IMR-90 (cell line): ENCODE data around the gene RTKN. TPM values are rescaled to one million over a fixed set of nuclear protein-coding genes. Genes with fewer than 3 reads are reported as not detected.

ENCODE experiments used
- ATAC-seq: fragments of 200-7000 bp; cut with Tn5 transposase; 2 replicates; pipeline ENCODE4 v1.9.1; 2020; ENCODE audit warnings: low read depth, mild to moderate bottlenecking, moderate library complexity
- BruUV-seq: library from RNA; stranded (reverse); fragments of 400-500 nt; replicated peaks from 2 replicates; lab custom pipeline; 2021; lab: Mats Ljungman, UMichigan
- CTCF ChIA-PET: fragments of 300-600 bp; formaldehyde crosslinking; extraction: SDS; loops from one replicate; lab custom pipeline; 2021; ENCODE audit warnings: antibody characterized with exemption; lab: Yijun Ruan, JAX
- POLR2A ChIA-PET: fragments of 300-600 bp; sonication (Branson Sonifier 250); formaldehyde crosslinking; loops from one replicate; lab custom pipeline; 2022; ENCODE audit warnings: antibody characterized with exemption; ENCODE audit not compliant: unreplicated experiment; lab: Charles Lee
- DNase-seq: peaks from one replicate; pipeline ENCODE4 v3.0.0; 2013
- H2AFZ ChIP-seq: replicated peaks from 2 replicates; pipeline ENCODE3; 2013; ENCODE audit warnings: low read length, mild to moderate bottlenecking; ENCODE audit not compliant: poor library complexity
- H2AK5ac ChIP-seq: 2 replicates; pipeline ENCODE4 v1.6.1; 2013; ENCODE audit warnings: low read depth, low read length, inconsistent platforms
- H2AK9ac ChIP-seq: replicated peaks from 2 replicates; pipeline ENCODE3; 2013; ENCODE audit warnings: mild to moderate bottlenecking, low read depth, low read length, moderate library complexity; ENCODE audit not compliant: poor library complexity
- H2BK120ac ChIP-seq: 2 replicates; pipeline ENCODE4 v1.6.1; 2013; ENCODE audit warnings: low read depth, low read length, inconsistent platforms
- H2BK15ac ChIP-seq: 3 replicates; pipeline ENCODE4 v1.6.1; 2013; ENCODE audit warnings: low read depth, low read length, inconsistent platforms
- H2BK20ac ChIP-seq: 2 replicates; pipeline ENCODE4 v1.6.1; 2013; ENCODE audit warnings: low read depth, mild to moderate bottlenecking, inconsistent platforms, low read length, moderate library complexity
- H2BK5ac ChIP-seq: 2 replicates; pipeline ENCODE4 v1.6.1; 2013; ENCODE audit warnings: mild to moderate bottlenecking, low read depth, low read length, inconsistent platforms; ENCODE audit not compliant: poor library complexity, severe bottlenecking
- H3K14ac ChIP-seq: replicated peaks from 2 replicates; pipeline ENCODE4 v1.6.1; 2013; ENCODE audit warnings: low read depth, low read length, inconsistent platforms
- H3K18ac ChIP-seq: 2 replicates; pipeline ENCODE4 v1.6.1; 2013; ENCODE audit warnings: low read depth, low read length, control low read depth
- H3K23ac ChIP-seq: 2 replicates; pipeline ENCODE4 v1.6.1; 2013; ENCODE audit warnings: low read depth, low read length, inconsistent platforms
- H3K27ac ChIP-seq: 2 replicates; pipeline ENCODE4 v1.5.1; 2013; ENCODE audit warnings: mild to moderate bottlenecking, control low read depth, low read length; ENCODE audit not compliant: insufficient read depth
- H3K27me3 ChIP-seq: 2 replicates; pipeline ENCODE4 v1.6.1; 2013; ENCODE audit warnings: low read length; ENCODE audit not compliant: control insufficient read depth, insufficient read depth
- H3K36me3 ChIP-seq: 2 replicates; pipeline ENCODE4 v1.6.1; 2013; ENCODE audit warnings: low read length, mixed read lengths; ENCODE audit not compliant: control insufficient read depth, insufficient read depth
- H3K4ac ChIP-seq: 2 replicates; pipeline ENCODE4 v1.6.1; 2013; ENCODE audit warnings: low read depth, low read length, inconsistent platforms
- H3K4me1 ChIP-seq: 2 replicates; pipeline ENCODE4 v1.6.1; 2013; ENCODE audit warnings: low read length, mixed read lengths; ENCODE audit not compliant: control insufficient read depth, insufficient read depth
- H3K4me2 ChIP-seq: 2 replicates; pipeline ENCODE4 v1.6.1; 2013; ENCODE audit warnings: low read depth, mild to moderate bottlenecking, control low read depth, low read length, moderate library complexity
- H3K4me3 ChIP-seq: 2 replicates; pipeline ENCODE4 v1.5.1; 2013; ENCODE audit warnings: low read depth, mild to moderate bottlenecking, control low read depth, low read length, moderate library complexity; ENCODE audit not compliant: insufficient read depth
- H3K56ac ChIP-seq: 2 replicates; pipeline ENCODE4 v1.6.1; 2013; ENCODE audit warnings: low read length, inconsistent platforms; ENCODE audit not compliant: insufficient read depth; ENCODE audit errors: extremely low read depth
- H3K79me1 ChIP-seq, 2 experiments: 2 replicates each; pipeline ENCODE4 v1.6.1; 2013; ENCODE audit warnings: low read length in 2 of 2, inconsistent platforms in 1 of 2, low read depth in 1 of 2
- H3K9ac ChIP-seq: 2 replicates; pipeline ENCODE4 v1.6.1; 2013; ENCODE audit warnings: low read depth, low read length, control low read depth
- H3K9me1 ChIP-seq: 2 replicates; pipeline ENCODE4 v1.6.1; 2013; ENCODE audit warnings: low read length, inconsistent platforms; ENCODE audit not compliant: insufficient read depth
- H3K9me3 ChIP-seq: 2 replicates; pipeline ENCODE4 v1.6.1; 2013; ENCODE audit warnings: low read length; ENCODE audit not compliant: control insufficient read depth, insufficient read depth
- H4K20me1 ChIP-seq: 2 replicates; pipeline ENCODE4 v1.6.1; 2013; ENCODE audit warnings: low read length, inconsistent platforms; ENCODE audit not compliant: insufficient read depth
- H4K5ac ChIP-seq: 2 replicates; pipeline ENCODE4 v1.6.1; 2013; ENCODE audit warnings: mild to moderate bottlenecking, low read depth, low read length, control low read depth
- H4K8ac ChIP-seq, 2 experiments: 2 replicates each; pipeline ENCODE4 v1.6.1; 2013; ENCODE audit warnings: low read depth in 2 of 2, low read length in 2 of 2, control low read depth in 1 of 2, inconsistent platforms in 1 of 2
- H4K91ac ChIP-seq: 2 replicates; pipeline ENCODE4 v1.6.1; 2013; ENCODE audit warnings: low read depth, low read length, inconsistent platforms; ENCODE audit not compliant: insufficient read depth
- FOS ChIP-seq: fragments of 150-350 bp; IDR thresholded peaks from 2 replicates; pipeline ENCODE4 v1.6.1; 2016; ENCODE audit warnings: low read depth, low read length
- MAFK ChIP-seq: IDR thresholded peaks from 2 replicates; pipeline ENCODE4 v1.6.1; 2012; ENCODE audit warnings: low read depth, low read length, improper control_type of control experiment
- POLR2A ChIP-seq: IDR thresholded peaks from 2 replicates; pipeline ENCODE4 v1.6.1; 2012; ENCODE audit warnings: mild to moderate bottlenecking, low read depth, low read length
- RAD21 ChIP-seq: IDR thresholded peaks from 2 replicates; pipeline ENCODE4 v1.6.1; 2012; ENCODE audit warnings: low read length, improper control_type of control experiment
- SMC3 ChIP-seq: fragments of 150-350 bp; IDR thresholded peaks from 2 replicates; pipeline ENCODE4 v1.6.1; 2016; ENCODE audit warnings: low read depth, mild to moderate bottlenecking, antibody characterized with exemption, low read length, moderate library complexity
- whole genome bisulfite sequencing, 2 experiments: methylation state at CpG; one replicate each; pipeline versions ENCODE4 v1.1.5 to v1.1.7; 2013; ENCODE audit warnings: missing lambda C conversion rate in 2 of 2; ENCODE audit not compliant: insufficient read length in 1 of 2; ENCODE audit errors: extremely low coverage in 2 of 2; 5-methylcytosine and 5-hydroxymethylcytosine counted together
- dilution Hi-C: fragments of 300-500 bp; cut with HindIII; formaldehyde crosslinking; loops from one replicate; pipeline ENCODE4 v1.14.3; 2018; ENCODE audit warnings: low sequenced_read_pairs; ENCODE audit not compliant: unreplicated experiment
- in situ Hi-C: fragments of 300-500 bp; cut with MboI; formaldehyde crosslinking; loops from 3 replicates; pipeline ENCODE4 v1.14.3; 2019; ENCODE audit warnings: low sequenced_read_pairs, inconsistent platforms, mixed read lengths
- intact Hi-C: fragments of 100-400 bp; cut with micrococcal nuclease; formaldehyde crosslinking; loops from 2 replicates; pipeline ENCODE4 v1.10.0; 2022
- polyA plus RNA-seq, 3 experiments: library from polyadenylated mRNA; depleted of rRNA; stranded (reverse); fragments of >200 nt; gene quantifications; 2 replicates each; pipeline ENCODE4 v1.2.3, GENCODE V29; 2012; ENCODE audit warnings: low replicate concordance in 1 of 3
- total RNA-seq: library from RNA; depleted of rRNA; stranded (reverse); fragments of >200 nt; gene quantifications from 2 replicates; pipeline ENCODE4 v1.2.3, GENCODE V29; 2012
- TF ChIP-seq, protein P1 (sequence below): fragments of 150-350 bp; IDR thresholded peaks from 2 replicates; pipeline ENCODE4 v1.6.1; 2017; ENCODE audit warnings: mild to moderate bottlenecking, antibody characterized with exemption, low read length, low read depth
- TF ChIP-seq, protein P2 (sequence below): fragments of 150-350 bp; IDR thresholded peaks from 2 replicates; pipeline ENCODE4 v1.6.1; 2016; ENCODE audit warnings: low read depth, mild to moderate bottlenecking, low read length, moderate library complexity, borderline replicate concordance

Gene RTKN
- total and polyA plus RNA-seq, 2 of the 4 experiments (the other 2 are of a cell fraction): 11.1 to 19.7 TPM

DNA sequence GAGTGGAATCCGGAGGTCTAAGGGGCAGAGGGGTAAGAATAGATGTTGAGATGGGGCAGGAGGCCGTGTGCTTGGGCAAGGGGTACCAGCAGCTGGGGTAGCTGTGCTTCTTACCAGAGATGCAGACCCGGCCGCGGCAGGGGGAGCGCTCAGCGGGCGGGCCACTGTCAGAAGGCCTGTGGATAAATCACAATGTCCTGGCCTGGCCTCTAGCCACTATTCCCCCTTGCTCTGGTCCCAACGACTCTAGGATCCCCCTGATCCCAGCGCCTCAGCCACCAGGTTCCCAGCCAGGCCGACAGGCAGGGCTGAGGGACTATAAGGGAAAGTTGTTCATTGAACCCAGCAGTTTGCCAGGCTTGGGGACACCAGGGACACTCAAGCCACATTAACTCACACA, 11.2 kb downstream of the RTKN start:
- H2BK15ac ChIP-seq: no peak overlapping the region
- no peaks in the 10 kb centered on the region for H3K4me1 ChIP-seq
- H2AK5ac ChIP-seq: no peak overlapping the region
- 0 out of 2 replicates have a peak, but pooled peaks cover 3% of the 10 kb centered on the region for H4K20me1 ChIP-seq
- no peak overlapping the region for H2AFZ ChIP-seq
- no peak for ATAC-seq
- TF ChIP-seq MAFK (no peak), RAD21 (no peak), POLR2A (no peak), FOS (no peak), SMC3 (no peak)
- TF ChIP-seq, protein P1, sequence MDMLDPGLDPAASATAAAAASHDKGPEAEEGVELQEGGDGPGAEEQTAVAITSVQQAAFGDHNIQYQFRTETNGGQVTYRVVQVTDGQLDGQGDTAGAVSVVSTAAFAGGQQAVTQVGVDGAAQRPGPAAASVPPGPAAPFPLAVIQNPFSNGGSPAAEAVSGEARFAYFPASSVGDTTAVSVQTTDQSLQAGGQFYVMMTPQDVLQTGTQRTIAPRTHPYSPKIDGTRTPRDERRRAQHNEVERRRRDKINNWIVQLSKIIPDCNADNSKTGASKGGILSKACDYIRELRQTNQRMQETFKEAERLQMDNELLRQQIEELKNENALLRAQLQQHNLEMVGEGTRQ: no peak
- TF ChIP-seq, protein P2, sequence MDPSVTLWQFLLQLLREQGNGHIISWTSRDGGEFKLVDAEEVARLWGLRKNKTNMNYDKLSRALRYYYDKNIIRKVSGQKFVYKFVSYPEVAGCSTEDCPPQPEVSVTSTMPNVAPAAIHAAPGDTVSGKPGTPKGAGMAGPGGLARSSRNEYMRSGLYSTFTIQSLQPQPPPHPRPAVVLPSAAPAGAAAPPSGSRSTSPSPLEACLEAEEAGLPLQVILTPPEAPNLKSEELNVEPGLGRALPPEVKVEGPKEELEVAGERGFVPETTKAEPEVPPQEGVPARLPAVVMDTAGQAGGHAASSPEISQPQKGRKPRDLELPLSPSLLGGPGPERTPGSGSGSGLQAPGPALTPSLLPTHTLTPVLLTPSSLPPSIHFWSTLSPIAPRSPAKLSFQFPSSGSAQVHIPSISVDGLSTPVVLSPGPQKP: no peak
- no peak overlapping the region for H2BK5ac ChIP-seq
- no peak overlapping the region for H2BK20ac ChIP-seq
- H4K8ac ChIP-seq: no peak overlapping the region
- H4K5ac ChIP-seq: no peak overlapping the region
- H3K14ac ChIP-seq: no peak overlapping the region
- peaks cover 4 to 12% of the 10 kb centered on the region in 2 experiments; a peak in 2 of 4 replicates for H3K79me1 ChIP-seq
- DNase-seq: no peak
- no peak overlapping the region for H2AK9ac ChIP-seq
- ChIA-PET POLR2A (no interaction called here), CTCF (no interaction called here)
- H3K27ac ChIP-seq: no peak overlapping the region
- no peak overlapping the region for H3K56ac ChIP-seq
- no peaks in the 10 kb centered on the region for H3K27me3 ChIP-seq
- H3K9ac ChIP-seq: no peak overlapping the region
- H2BK120ac ChIP-seq: no peak overlapping the region
- 95% methylated on average over 4 of the region's 11 CpGs; no CpG with 5 or more reads in 1 of the 2 experiments for WGBS, 2 experiments
- H3K9me1 ChIP-seq: no peaks in the 10 kb centered on the region
- no peak overlapping the region for H3K23ac ChIP-seq
- no peak overlapping the region for H4K91ac ChIP-seq
- H3K4ac ChIP-seq: no peak overlapping the region
- H3K4me3 ChIP-seq: no peak overlapping the region
- H3K18ac ChIP-seq: no peak overlapping the region
- dilution Hi-C loops: no loop called here
- in situ Hi-C loops: no loop called here
- peaks cover 61% of the 10 kb centered on the region for H3K36me3 ChIP-seq
- no TSS peak for BruUV-seq
- no peaks in the 10 kb centered on the region for H3K9me3 ChIP-seq
- H3K4me2 ChIP-seq: no peak overlapping the region
- intact Hi-C loops: no loop called here
